Liver (tissue), 3 donors: ENCODE results near the gene FBXO48.

ENCODE experiments used
- CTCF ChIP-seq: fragments of 150-350 bp; IDR thresholded peaks from 2 replicates; pipeline ENCODE4 v1.5.1; 2017; ENCODE audit warnings: improper control_type of control experiment, low read depth, low read length; ENCODE audit not compliant: missing input control
- FOXA1 ChIP-seq: IDR thresholded peaks from 2 replicates; pipeline ENCODE4 v1.6.1; 2016; ENCODE audit warnings: antibody characterized with exemption
- GABPA ChIP-seq, 2 donors: IDR thresholded peaks in 1 of 2; conservative IDR thresholded peaks in 1 of 2; 2 replicates each; pipeline ENCODE4 v1.6.1; 2016; ENCODE audit warnings: antibody characterized with exemption in 2 of 2, mild to moderate bottlenecking in 1 of 2, moderate library complexity in 1 of 2
- JUND ChIP-seq, 2 donors: IDR thresholded peaks; 2 replicates each; pipeline ENCODE4 v1.6.1; 2016; ENCODE audit warnings: antibody characterized with exemption in 2 of 2
- MAX ChIP-seq: IDR thresholded peaks from 2 replicates; pipeline ENCODE4 v1.6.1; 2016; ENCODE audit warnings: antibody characterized with exemption
- REST ChIP-seq: IDR thresholded peaks from 2 replicates; pipeline ENCODE4 v1.6.1; 2016; ENCODE audit warnings: antibody characterized with exemption, mild to moderate bottlenecking
- RXRA ChIP-seq, 2 donors: IDR thresholded peaks; 2 replicates each; pipeline ENCODE4 v1.6.1; 2017 to 2018; ENCODE audit warnings: antibody characterized with exemption in 2 of 2, mild to moderate bottlenecking in 1 of 2
- SP1 ChIP-seq: IDR thresholded peaks from 2 replicates; pipeline ENCODE4 v1.6.1; 2018; ENCODE audit warnings: antibody characterized with exemption, mild to moderate bottlenecking
- TAF1 ChIP-seq: conservative IDR thresholded peaks from 2 replicates; pipeline ENCODE4 v1.6.1; 2016; ENCODE audit warnings: antibody characterized with exemption, mild to moderate bottlenecking
- donor health status: healthy.
- donor health status: healthy.

DNA sequence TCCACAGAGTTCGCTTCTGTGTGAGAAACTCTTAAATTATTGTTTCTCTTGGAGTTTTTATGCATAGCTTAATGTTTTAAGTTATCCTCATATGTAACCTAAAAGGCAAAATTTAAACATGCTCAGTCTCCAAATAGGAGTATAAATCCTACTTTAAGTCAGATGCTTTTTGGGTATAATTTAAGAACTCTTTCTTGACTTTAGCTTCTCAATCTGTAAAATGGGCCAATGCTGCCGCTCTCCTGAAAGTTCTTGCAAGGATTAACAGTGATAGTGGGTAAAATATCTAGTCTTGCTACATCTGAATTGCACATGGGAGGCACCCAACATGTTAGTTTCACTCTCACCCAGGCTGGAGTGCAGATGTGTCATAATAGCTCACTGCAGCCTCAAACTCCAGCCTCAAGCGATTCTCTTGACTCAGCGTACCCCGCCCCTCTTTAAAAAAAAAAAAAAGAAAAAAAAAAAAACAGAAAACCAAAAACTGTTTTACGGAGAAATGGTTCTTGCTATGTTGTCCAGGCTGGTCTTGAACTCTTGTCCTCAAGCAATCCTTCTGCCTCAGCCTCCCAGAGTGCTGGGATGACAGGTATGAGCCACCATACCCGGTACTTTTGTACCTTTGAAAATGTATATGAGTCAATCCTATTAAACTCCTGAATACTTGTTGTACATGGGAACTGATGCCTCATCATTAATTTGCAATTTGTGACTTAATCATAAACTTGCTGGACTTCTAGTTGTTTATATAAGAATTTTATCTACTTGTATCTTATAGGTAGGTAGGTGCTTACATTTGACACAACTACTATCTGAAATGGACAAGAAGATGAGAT, 1.8 kb downstream of the FBXO48 start:
- TF ChIP-seq REST: no peak
- no peak for TF ChIP-seq CTCF
- TF ChIP-seq GABPA (IDR thresholded peaks at IDR 0.05 in 1 of 2, conservative IDR thresholded peaks at IDR 0.05 in 1 of 2): no peak
- no peak for TF ChIP-seq MAX
- TF ChIP-seq FOXA1: no peak
- TF ChIP-seq JUND (IDR thresholded peaks at IDR 0.05): no peak
- no peak for TF ChIP-seq TAF1
- no peak for TF ChIP-seq RXRA (IDR thresholded peaks at IDR 0.05)
- TF ChIP-seq SP1: no peak
